Fibroblast of lung (primary cell): ENCODE results near the gene TMEM14C. TPM values are rescaled to one million over a fixed set of nuclear protein-coding genes. Genes with fewer than 3 reads are reported as not detected.

Experiments used
- DNase-seq, 2 donors: peaks; one replicate each; pipeline versions ENCODE4 v3.0.0 to v3.0.0-alpha.2; 2010; ENCODE audit warnings: low read depth in 2 of 2
- H2AFZ ChIP-seq: 2 replicates; pipeline ENCODE4 v1.5.1; 2012; ENCODE audit warnings: low read length, control low read depth, inconsistent platforms
- H3K27ac ChIP-seq: 2 replicates; pipeline ENCODE4 v1.5.1; 2011; ENCODE audit warnings: low read length, control low read depth; ENCODE audit not compliant: insufficient read depth
- H3K27me3 ChIP-seq: 2 replicates; pipeline ENCODE4 v1.5.1; 2011; ENCODE audit warnings: mild to moderate bottlenecking, low read length; ENCODE audit not compliant: control insufficient read depth, insufficient read depth
- H3K36me3 ChIP-seq: 2 replicates; pipeline ENCODE4 v1.5.1; 2011; ENCODE audit warnings: low read length; ENCODE audit not compliant: control insufficient read depth, insufficient read depth
- H3K4me1 ChIP-seq: 2 replicates; pipeline ENCODE4 v1.5.1; 2011; ENCODE audit warnings: low read length; ENCODE audit not compliant: control insufficient read depth, insufficient read depth; ENCODE audit errors: extremely low read depth
- H3K4me2 ChIP-seq: 2 replicates; pipeline ENCODE4 v1.5.1; 2011; ENCODE audit warnings: low read length, control low read depth; ENCODE audit not compliant: insufficient read depth; ENCODE audit errors: extremely low read depth
- H3K4me3 ChIP-seq, 4 experiments: fragments of 200-600 bp in 1 of 4; sonication (generic) in 1 of 4; replicated peaks in 1 of 4; 2 replicates each; pipeline ENCODE4 v1.5.1; 2011 to 2016; ENCODE audit warnings: low read length in 4 of 4, low read depth in 3 of 4, mild to moderate bottlenecking in 3 of 4, control low read depth in 2 of 4, inconsistent platforms in 1 of 4, mixed read lengths in 1 of 4; ENCODE audit not compliant: insufficient read depth in 1 of 4; ENCODE audit errors: control extremely low read depth in 1 of 4
- H3K79me2 ChIP-seq: 2 replicates; pipeline ENCODE4 v1.5.1; 2012; ENCODE audit warnings: mild to moderate bottlenecking, low read length, inconsistent platforms; ENCODE audit not compliant: control insufficient read depth, insufficient read depth
- H3K9ac ChIP-seq: 2 replicates; pipeline ENCODE4 v1.5.1; 2011; ENCODE audit warnings: mild to moderate bottlenecking, low read length, control low read depth; ENCODE audit not compliant: insufficient read depth
- H3K9me3 ChIP-seq: 2 replicates; pipeline ENCODE4 v1.5.1; 2012; ENCODE audit warnings: low read depth, low read length; ENCODE audit not compliant: control insufficient read depth, insufficient read depth
- H4K20me1 ChIP-seq: 2 replicates; pipeline ENCODE4 v1.5.1; 2011; ENCODE audit warnings: low read length; ENCODE audit not compliant: control insufficient read depth, insufficient read depth; ENCODE audit errors: extremely low read depth
- EZH2 ChIP-seq: IDR thresholded peaks from 2 replicates; pipeline ENCODE4 v1.5.1; 2012; ENCODE audit warnings: low read length, control low read depth, mild to moderate bottlenecking; ENCODE audit errors: missing control alignments
- polyA plus RNA-seq, 2 donors: library from polyadenylated mRNA; depleted of rRNA in 1 of 2; stranded (reverse) in 1 of 2; unstranded in 1 of 2; fragments of >200 nt; gene quantifications; 2 replicates each; pipeline ENCODE4 v1.2.1, GENCODE V29; 2011 to 2012; ENCODE audit warnings: missing spikeins in 1 of 2
- total RNA-seq: library from RNA; depleted of rRNA; stranded (reverse); fragments of >200 nt; gene quantifications from 2 replicates; pipeline ENCODE4 v1.2.1, GENCODE V29; 2014
- TF ChIP-seq, protein P1 (sequence below), 2 donors: IDR thresholded peaks in 1 of 2; conservative IDR thresholded peaks in 1 of 2; 1 replicate in 1 of 2; 2 replicates in 1 of 2; pipeline ENCODE4 v1.5.1; 2011 to 2012; ENCODE audit warnings: low read length in 2 of 2, control low read depth in 1 of 2, inconsistent platforms in 1 of 2, low read depth in 1 of 2, mild to moderate bottlenecking in 1 of 2

Gene TMEM14C
- total and polyA plus RNA-seq, 2 donors (not counting 1 experiment from before 2014, with no cell fraction given): 123 to 246 TPM

- no peak for DNase-seq
- no peaks in the 10 kb centered on the region for H3K36me3 ChIP-seq
- no peak overlapping the region for H3K4me2 ChIP-seq
- TF ChIP-seq, protein P1, sequence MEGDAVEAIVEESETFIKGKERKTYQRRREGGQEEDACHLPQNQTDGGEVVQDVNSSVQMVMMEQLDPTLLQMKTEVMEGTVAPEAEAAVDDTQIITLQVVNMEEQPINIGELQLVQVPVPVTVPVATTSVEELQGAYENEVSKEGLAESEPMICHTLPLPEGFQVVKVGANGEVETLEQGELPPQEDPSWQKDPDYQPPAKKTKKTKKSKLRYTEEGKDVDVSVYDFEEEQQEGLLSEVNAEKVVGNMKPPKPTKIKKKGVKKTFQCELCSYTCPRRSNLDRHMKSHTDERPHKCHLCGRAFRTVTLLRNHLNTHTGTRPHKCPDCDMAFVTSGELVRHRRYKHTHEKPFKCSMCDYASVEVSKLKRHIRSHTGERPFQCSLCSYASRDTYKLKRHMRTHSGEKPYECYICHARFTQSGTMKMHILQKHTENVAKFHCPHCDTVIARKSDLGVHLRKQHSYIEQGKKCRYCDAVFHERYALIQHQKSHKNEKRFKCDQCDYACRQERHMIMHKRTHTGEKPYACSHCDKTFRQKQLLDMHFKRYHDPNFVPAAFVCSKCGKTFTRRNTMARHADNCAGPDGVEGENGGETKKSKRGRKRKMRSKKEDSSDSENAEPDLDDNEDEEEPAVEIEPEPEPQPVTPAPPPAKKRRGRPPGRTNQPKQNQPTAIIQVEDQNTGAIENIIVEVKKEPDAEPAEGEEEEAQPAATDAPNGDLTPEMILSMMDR (conservative IDR thresholded peaks at IDR 0.05 in 1 of 2, IDR thresholded peaks at IDR 0.05 in 1 of 2; ENCODE audit: low read depth in 1 of 2, low read length in 2 of 2): no peak
- no peak for TF ChIP-seq EZH2
- H3K4me1 ChIP-seq: no peaks in the 10 kb centered on the region
- no peaks in the 10 kb centered on the region for H3K27me3 ChIP-seq
- no peak overlapping the region for H2AFZ ChIP-seq
- H3K27ac ChIP-seq: no peak overlapping the region
- no peak overlapping the region for H3K9ac ChIP-seq
- no peaks in the 10 kb centered on the region for H3K79me2 ChIP-seq
- H3K9me3 ChIP-seq: no peaks in the 10 kb centered on the region
- H3K4me3 ChIP-seq: no peak overlapping the region
- no peaks in the 10 kb centered on the region for H4K20me1 ChIP-seq
Measured at GRCh38 chr6:10681795-10682194, 41.1 kb upstream of the TMEM14C start.

DNA sequence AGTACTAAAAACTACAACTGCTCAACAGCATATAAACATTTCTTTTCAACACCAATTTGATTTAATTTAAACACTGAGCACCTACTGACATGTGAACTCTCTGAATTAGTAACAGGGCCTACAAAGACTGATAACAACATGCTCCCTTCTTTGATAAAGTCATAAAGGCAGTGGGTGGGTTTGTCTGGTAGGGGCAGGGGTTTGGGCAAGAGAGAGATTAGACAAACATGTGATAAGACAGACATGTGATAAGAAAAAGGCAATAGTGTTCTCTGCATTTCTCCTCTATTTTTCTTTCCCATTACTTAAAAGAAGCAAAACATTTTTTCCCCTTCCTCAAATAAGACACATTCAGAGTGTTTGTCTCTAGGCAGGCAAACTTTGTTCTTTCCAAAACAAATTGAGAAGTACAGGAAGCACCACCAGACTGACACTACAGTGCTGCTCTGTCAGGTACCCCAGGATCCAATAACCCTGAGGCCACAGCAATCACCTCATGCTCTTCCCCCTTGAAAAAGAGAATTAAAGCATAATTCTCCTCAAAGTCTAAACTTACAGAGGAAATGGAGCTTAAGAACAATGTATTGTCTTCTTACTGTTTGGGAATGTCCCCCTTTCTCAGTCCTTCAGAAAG lies 40.4 kb upstream of the TMEM14C start:
- Histone ChIP-seq H3K27me3 (no peaks in the 10 kb centered on the region), H3K4me3 (no peak overlapping the region), H4K20me1 (no peaks in the 10 kb centered on the region), H2AFZ (no peak overlapping the region), H3K27ac (no peak overlapping the region), H3K36me3 (no peaks in the 10 kb centered on the region), H3K9me3 (no peaks in the 10 kb centered on the region), H3K4me1 (no peaks in the 10 kb centered on the region), H3K79me2 (no peaks in the 10 kb centered on the region), H3K9ac (no peak overlapping the region), H3K4me2 (no peak overlapping the region)
- DNase-seq: no peak
- TF ChIP-seq, protein P1 (conservative IDR thresholded peaks at IDR 0.05 in 1 of 2, IDR thresholded peaks at IDR 0.05 in 1 of 2; ENCODE audit: low read depth in 1 of 2, low read length in 2 of 2): no peak
- TF ChIP-seq EZH2: no peak

- Histone ChIP-seq H2AFZ (no peak overlapping the region), H3K27ac (no peak overlapping the region), H3K79me2 (no peaks in the 10 kb centered on the region), H3K9me3 (no peaks in the 10 kb centered on the region), H3K27me3 (no peaks in the 10 kb centered on the region), H3K36me3 (no peaks in the 10 kb centered on the region), H3K9ac (no peak overlapping the region), H3K4me1 (no peaks in the 10 kb centered on the region), H4K20me1 (no peaks in the 10 kb centered on the region), H3K4me3 (no peak overlapping the region), H3K4me2 (no peak overlapping the region)
- TF ChIP-seq EZH2: no peak
- TF ChIP-seq, protein P1 (conservative IDR thresholded peaks at IDR 0.05 in 1 of 2, IDR thresholded peaks at IDR 0.05 in 1 of 2; ENCODE audit: low read depth in 1 of 2, low read length in 2 of 2): no peak
- no peak for DNase-seq
Measured at GRCh38 chr6:10684618-10685017, 38.3 kb upstream of the TMEM14C start.
